Ectodermal cell (in vitro differentiated cells): ENCODE results near the gene ZNF232.
A peak's percentile ranks its signal among the peaks of the same experiment; 100 is the strongest.
"Not testable (repeated sequence)": the region's sequence is repeated elsewhere in the genome, so short reads cannot be mapped to it uniquely, and the experiment has no call there.

Experiments used
- H3K27ac ChIP-seq: 2 replicates; pipeline ENCODE4 v1.7.0; 2013; ENCODE audit warnings: mild to moderate bottlenecking, low read depth, low read length; ENCODE audit not compliant: insufficient read depth, poor library complexity, severe bottlenecking
- H3K27me3 ChIP-seq: 2 replicates; pipeline ENCODE4 v1.7.0; 2013; ENCODE audit warnings: mild to moderate bottlenecking, low read length; ENCODE audit not compliant: insufficient read depth, control insufficient read depth, poor library complexity, severe bottlenecking
- H3K36me3 ChIP-seq: one replicate; pipeline ENCODE4 v1.7.0; 2013; ENCODE audit warnings: low read length; ENCODE audit not compliant: control insufficient read depth, insufficient read depth
- H3K4me1 ChIP-seq: one replicate; pipeline ENCODE4 v1.7.0; 2013; ENCODE audit warnings: low read length; ENCODE audit not compliant: control insufficient read depth, insufficient read depth
- H3K4me3 ChIP-seq: 2 replicates; pipeline ENCODE4 v1.7.0; 2013; ENCODE audit warnings: low read depth, low read length, control low read depth; ENCODE audit not compliant: insufficient read depth
- H3K9me3 ChIP-seq: 2 replicates; pipeline ENCODE4 v1.7.0; 2013; ENCODE audit warnings: mild to moderate bottlenecking, low read length, moderate library complexity; ENCODE audit not compliant: control insufficient read depth
- WGBS, 2 experiments: methylation state at CpG; one replicate each; pipeline ENCODE4 v1.1.7; 2013; ENCODE audit warnings: missing lambda C conversion rate in 2 of 2; 5-methylcytosine and 5-hydroxymethylcytosine counted together

ZNF232 gene

DNA sequence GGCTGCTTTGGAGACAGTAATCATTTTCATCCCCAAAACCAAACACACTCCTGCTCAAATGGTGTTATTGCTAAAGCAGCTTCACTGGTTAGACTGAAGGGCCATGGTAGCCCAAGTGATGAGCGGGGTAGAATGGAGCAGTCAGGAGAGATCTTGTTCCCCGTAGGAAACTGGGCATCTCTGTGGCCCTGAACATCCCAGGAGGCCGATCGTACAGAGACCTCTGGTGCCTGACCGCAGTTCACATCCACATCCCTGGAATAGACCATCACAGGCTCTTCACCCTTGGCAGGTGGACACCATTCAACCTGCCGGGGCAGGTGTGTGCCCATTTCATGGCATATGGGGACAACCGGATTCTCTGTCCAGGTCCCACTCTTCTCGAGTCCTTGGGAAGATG, 18.1 kb upstream of the ZNF232 start:
- 92 to 96% methylated on average over 8 of the region's 8 CpGs for WGBS, 2 experiments
- not testable (repeated sequence) for H3K9me3 ChIP-seq, H3K36me3 ChIP-seq, H3K27me3 ChIP-seq, H3K4me3 ChIP-seq, H3K4me1 ChIP-seq, H3K27ac ChIP-seq

DNA sequence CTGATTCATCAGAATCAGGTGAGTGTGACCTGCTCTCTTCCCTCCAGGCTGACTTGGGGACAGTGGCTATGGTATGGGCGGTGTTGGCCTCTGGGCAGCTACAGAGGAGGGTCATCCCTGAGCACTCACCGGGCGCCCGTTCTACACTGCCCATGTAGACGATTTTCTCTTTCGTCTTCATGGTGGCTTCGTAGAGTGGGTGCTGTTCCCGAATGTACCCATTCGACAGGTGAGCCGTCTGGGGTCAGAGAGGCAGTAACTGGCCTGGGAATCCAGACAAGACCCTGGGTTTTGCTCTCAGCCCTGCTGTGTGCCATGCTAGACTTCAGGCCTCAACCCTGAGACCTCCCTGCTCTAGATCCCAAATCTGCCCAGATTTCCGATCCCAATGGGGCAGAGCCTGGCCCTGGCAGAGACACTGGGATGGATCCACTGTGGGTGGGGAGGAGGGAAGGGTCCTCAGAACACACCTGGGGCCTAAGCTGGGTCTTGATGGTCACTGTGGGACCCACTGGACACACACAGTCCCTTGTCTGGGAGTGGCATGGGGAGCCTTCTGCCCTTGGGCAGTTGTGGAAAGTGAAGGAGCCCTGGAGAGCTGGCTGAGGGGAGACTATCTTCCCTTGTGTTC, 17.3 kb upstream of the ZNF232 start:
- no peaks in the 10 kb centered on the region for H3K27me3 ChIP-seq
- no peaks in the 10 kb centered on the region for H3K36me3 ChIP-seq
- no peaks in the 10 kb centered on the region for H3K9me3 ChIP-seq
- WGBS, 2 experiments = 94% methylated on average over 11 of the region's 11 CpGs
- H3K27ac ChIP-seq = no peak overlapping the region
- H3K4me1 ChIP-seq = no peaks in the 10 kb centered on the region
- no peak overlapping the region for H3K4me3 ChIP-seq

DNA sequence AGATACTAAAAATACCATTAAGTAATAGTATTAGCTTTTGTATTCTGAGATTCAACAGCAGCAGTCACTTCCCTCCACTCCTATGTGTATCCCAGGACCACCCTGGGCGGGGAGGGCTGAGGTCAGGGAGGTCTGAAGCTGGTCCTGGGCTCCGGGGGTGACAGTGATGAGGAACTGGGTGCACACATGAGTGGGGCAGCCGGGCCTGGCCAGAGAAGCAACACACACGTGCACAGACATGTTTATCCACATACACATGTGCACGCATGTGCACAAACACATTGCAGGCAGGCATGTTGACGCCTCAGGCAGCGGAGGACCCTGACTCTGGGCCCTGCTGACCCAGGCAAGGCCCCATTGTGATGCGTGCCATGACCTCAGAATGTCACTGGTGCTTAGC, 16.7 kb upstream of the ZNF232 start:
- H3K27ac ChIP-seq, H3K27me3 ChIP-seq, H3K4me3 ChIP-seq, H3K4me1 ChIP-seq, H3K36me3 ChIP-seq, H3K9me3 ChIP-seq: not testable (repeated sequence)
- WGBS, 2 experiments = 88 to 91% methylated on average over 8 of the region's 8 CpGs

DNA sequence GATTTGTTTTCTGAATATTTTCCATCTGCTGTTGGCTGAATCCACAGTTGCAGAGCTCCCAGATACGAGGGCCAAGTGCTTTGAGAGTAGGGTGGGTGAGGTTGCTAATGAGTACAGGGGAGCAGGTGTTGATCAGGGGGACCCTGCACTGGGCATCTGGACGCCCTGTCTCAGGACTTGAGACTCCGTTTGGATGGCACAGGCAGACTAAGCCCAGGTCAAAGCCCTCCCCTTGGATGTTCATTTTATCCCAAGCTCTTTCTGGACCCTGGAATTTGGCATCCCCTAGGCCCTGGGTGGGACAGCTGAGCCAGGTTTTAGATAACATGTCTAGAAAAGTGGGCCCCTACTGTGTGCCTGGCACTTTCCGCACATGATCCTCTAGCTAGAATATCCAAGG, 16.2 kb upstream of the ZNF232 start:
- H3K4me3 ChIP-seq = no peak overlapping the region
- H3K36me3 ChIP-seq = no peaks in the 10 kb centered on the region
- H3K27me3 ChIP-seq = no peaks in the 10 kb centered on the region
- H3K27ac ChIP-seq = no peak overlapping the region
- no peaks in the 10 kb centered on the region for H3K4me1 ChIP-seq
- H3K9me3 ChIP-seq = no peaks in the 10 kb centered on the region
- 86 to 91% methylated on average over 4 of the region's 4 CpGs for WGBS, 2 experiments

DNA sequence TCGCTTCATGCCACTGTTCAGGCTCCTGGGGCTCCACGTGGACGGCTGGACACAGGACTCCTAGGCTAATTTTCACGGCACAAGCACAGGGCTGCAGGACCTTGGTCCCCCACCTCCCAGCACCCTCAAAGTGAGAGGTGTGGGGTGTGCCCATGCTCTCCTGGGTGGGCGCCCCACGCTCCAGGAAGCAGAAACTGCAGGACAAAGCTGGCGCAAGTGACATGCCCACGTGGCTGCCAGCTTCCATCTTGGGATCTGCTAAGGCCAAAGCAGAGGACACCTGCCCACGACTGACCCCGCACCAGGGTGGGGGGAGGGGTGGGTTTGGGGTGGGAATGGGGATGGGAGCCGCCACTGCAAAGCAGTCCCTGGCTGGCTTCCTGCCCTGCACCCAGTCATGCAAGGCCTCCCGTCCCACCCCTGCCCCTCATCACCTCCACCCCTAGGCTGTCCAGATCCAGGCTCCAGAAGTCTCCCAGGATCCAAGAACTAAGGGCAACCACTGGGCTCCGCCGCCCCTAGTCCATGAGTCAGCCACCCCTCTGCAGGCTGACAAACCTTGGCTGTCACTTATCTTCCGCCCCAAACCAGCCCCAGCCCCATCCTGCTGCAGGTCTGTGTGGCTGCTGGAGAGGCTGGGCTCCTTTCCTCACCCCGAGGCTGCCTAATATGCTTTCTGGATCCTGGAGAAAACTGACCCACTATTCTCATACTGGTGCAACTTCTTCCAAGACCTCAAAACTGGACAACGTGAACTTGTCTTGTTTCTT, 15.2 kb upstream of the ZNF232 start:
- no peaks in the 10 kb centered on the region for H3K4me1 ChIP-seq
- peaks cover 10% of the 10 kb centered on the region for H3K27me3 ChIP-seq
- WGBS, 2 experiments = 82 to 83% methylated on average over 17 of the region's 17 CpGs
- H3K4me3 ChIP-seq = no peak overlapping the region
- H3K27ac ChIP-seq = no peak overlapping the region
- no peaks in the 10 kb centered on the region for H3K36me3 ChIP-seq
- H3K9me3 ChIP-seq = no peaks in the 10 kb centered on the region

DNA sequence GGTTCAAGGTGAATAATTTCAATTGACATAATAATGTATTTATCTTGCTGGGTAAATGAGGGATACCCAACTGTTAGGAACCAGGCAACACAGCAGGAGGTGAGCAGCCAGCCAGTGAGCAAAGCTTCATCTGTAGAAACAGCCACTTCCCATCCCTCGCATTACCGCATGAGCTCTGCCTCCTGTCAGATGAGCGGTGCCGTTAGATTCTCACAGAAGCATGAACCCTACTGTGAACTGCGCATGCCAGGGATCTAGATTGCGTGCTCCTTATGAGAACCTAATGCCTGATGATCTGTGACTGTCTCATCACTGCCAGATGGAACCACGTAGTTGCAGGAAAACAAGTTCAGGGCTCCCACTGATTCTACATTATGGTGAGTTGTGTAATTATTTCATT, 13.2 kb upstream of the ZNF232 start:
- not testable (repeated sequence) for H3K4me1 ChIP-seq, H3K4me3 ChIP-seq, H3K36me3 ChIP-seq, H3K27ac ChIP-seq, H3K9me3 ChIP-seq
- 81 to 85% methylated on average over 7 of the region's 7 CpGs for WGBS, 2 experiments
- peaks cover 11% of the 10 kb centered on the region for H3K27me3 ChIP-seq

DNA sequence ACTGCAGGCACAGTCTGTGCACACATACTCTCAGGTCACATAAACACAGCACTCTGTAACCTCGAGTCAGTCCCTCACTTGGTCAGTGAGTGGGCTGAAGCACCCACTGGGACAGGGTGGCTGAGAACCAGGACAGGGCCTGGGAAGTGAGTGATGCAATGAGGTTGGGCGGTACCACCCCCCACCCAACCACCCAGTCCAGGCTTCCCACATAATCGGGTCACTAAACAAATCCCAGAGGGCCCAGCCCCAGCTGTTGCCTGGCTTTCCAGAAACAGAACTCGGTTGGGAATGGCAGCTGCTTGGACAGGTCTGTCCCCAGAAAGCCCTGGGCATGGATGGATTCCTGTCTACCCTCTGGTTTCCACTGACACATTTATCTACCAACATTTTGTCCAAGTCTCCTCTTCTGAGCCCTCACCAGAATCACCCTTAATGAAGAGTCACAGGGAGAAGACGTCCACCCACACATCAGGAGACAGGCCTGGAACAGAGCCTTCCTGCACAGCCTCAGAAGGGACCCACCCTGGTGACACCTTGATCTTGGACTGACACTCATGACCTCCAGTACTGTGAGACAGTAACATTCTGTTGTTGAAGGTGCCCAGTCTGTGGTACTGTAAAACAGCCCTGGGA, 12.6 kb upstream of the ZNF232 start:
- H3K27me3 ChIP-seq = peaks cover 11% of the 10 kb centered on the region
- 89 to 91% methylated on average over 5 of the region's 5 CpGs for WGBS, 2 experiments
- not testable (repeated sequence) for H3K4me3 ChIP-seq, H3K4me1 ChIP-seq, H3K36me3 ChIP-seq, H3K9me3 ChIP-seq, H3K27ac ChIP-seq

DNA sequence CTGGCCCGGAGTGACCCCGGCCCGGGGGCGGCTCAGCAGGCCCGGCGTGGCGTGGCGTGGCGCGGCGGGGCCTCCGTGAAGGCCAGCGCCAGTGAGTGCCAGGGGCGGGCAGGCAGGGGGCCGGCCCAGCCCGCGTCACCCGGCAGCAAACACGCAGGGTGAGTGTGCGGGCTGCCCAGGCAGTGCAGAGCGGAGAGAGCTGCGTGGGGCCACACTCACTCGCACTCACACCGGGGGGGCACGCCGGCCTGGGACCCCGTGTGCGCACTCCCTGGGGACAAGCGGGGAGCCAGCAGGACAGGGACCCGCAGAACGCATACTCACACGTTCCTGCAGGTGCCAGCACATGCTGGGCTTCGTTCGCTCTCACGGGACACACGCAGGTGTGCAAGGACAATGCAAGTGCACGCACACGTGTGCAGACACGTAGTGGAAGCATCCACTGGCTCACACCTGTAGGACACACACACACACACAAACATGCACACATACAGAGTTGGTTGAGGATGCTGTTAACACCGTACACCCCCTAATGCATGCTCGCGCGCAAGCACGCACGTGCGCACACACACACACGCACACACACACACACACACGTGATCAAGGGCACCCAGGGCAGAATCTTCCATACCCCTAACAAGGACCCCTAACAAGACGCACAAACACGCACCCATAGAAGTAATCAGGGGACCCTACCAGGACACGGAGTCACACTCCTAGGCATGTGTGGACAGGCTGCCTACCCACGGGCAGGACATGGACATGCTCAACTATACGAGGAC, 11.9 kb upstream of the ZNF232 start:
- H3K4me3 ChIP-seq = peak overlapping the region; percentile 57
- WGBS, 2 experiments = 87% methylated on average over 53 of the region's 53 CpGs

DNA sequence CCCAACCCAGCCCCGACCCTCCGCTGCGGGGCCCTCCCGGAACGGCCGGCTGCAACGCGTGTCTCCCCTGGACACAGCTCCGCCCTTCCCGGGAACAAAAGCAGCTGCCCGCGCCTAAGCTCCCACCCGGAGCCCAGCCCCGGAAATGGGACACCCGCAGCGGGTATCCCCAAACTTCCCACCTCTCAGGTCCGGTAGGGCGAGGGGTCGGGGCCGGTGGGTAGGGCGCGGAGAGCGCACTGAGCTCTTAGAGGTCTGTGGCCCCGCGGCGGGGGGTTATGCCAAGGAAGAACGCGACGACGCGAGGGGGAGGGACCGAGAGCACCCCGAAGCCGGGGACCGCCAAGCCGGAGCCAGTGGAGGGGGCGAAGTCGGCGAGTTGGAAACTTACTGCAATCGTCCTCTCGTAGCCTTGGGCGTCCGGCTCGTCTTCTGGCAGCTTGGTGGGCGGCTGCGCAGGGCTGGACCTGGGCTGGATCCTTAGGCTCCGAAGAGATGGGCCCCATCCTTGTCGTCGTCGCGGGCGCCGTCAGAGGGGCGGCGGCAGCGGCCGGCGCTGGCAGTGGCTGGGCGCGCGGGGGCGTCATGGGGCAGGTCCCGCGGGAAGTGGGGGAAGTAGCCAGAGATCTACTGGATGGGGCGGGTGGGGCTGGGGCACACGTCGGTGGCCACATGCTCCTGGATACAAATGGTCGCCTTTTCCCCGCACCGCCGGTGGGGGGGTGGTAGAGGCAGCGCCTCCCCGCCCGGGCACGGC, 11.1 kb upstream of the ZNF232 start:
- Histone ChIP-seq H3K27me3 (peaks cover 15% of the 10 kb centered on the region), H3K4me3 (peak overlapping the region; percentile 57), H3K4me1 (no peaks in the 10 kb centered on the region), H3K36me3 (no peaks in the 10 kb centered on the region), H3K27ac (no peak overlapping the region), H3K9me3 (no peaks in the 10 kb centered on the region)
- WGBS, 2 experiments = 7% methylated on average over 75 of the region's 75 CpGs

More for the DNA sequence above, 11.9 kb upstream of the ZNF232 start:
- Histone ChIP-seq H3K36me3 (no peaks in the 10 kb centered on the region), H3K27ac (no peak overlapping the region), H3K27me3 (peaks cover 11% of the 10 kb centered on the region), H3K4me1 (no peaks in the 10 kb centered on the region), H3K9me3 (no peaks in the 10 kb centered on the region)
